ENCODE measurements around the gene GSTO1.

GRCh38 chr10:104291439-104291951 is 36.8 kb downstream of the GSTO1 start:
- TF ChIP-seq CTCF (IDR thresholded peaks at IDR 0.05; ENCODE audit: low read depth, low read length, missing input control) (peak; percentile 99), RXRA (IDR thresholded peaks at IDR 0.05) (peak; percentile 22 to 37), RAD21 (IDR thresholded peaks at IDR 0.05) (peak; percentile 92 to 96), TAF1 (conservative IDR thresholded peaks at IDR 0.05) (no peak), JUND (IDR thresholded peaks at IDR 0.05) (peak in 1 of 2 donors; percentile 19), MAX (IDR thresholded peaks at IDR 0.05) (peak; percentile 5), REST (IDR thresholded peaks at IDR 0.05) (no peak), FOXA2 (IDR thresholded peaks at IDR 0.05) (no peak)
